ENCODE measurements around the gene PALM2AKAP2.

Gene PALM2AKAP2

GRCh38 chr9:109751253-109751652, 28.7 kb upstream of the PALM2AKAP2 start:
- Histone ChIP-seq H3K27ac (ENCODE audit: low read depth in 2 of 2, low read length in 2 of 2) (no peak overlapping the region), H3K9me3 (ENCODE audit: control insufficient read depth in 2 of 2, low read length in 2 of 2) (no peaks in the 10 kb centered on the region), H3K9ac (ENCODE audit: low read depth in 1 of 2, low read length in 2 of 2) (no peak overlapping the region), H3K4me1 (ENCODE audit: control insufficient read depth in 2 of 2, insufficient read depth in 2 of 2, low read length in 2 of 2) (peaks cover 0 to under 1% of the 10 kb centered on the region in 2 donors), H3K27me3 (ENCODE audit: control insufficient read depth in 2 of 2, insufficient read depth in 2 of 2, low read length in 2 of 2) (no peaks in the 10 kb centered on the region), H3K36me3 (ENCODE audit: control insufficient read depth in 2 of 2, insufficient read depth in 2 of 2, low read length in 2 of 2) (no peaks in the 10 kb centered on the region), H3K4me3 (ENCODE audit: low read length in 2 of 2) (no peak overlapping the region)

DNA sequence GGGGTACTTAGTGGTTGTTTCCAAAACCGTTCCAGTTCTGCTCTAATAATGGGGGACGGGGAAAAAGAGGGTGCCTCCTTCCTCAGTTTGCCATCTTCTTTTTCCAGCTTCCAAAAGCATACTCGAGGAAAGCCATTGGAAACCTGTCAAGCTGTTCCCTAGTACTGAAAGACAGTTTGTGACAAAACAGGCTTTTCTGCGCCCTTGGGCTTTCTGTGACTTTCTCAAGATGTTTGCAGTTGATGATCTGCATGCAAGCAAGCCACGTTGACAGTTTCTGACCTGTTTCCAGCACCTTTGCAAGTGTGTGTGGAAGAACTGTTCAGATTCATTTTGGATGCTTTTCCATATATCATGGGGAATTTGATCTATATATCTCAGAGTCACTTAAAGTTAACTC, 26.7 kb upstream of the PALM2AKAP2 start:
- Histone ChIP-seq H3K9me3 (ENCODE audit: control insufficient read depth in 2 of 2, low read length in 2 of 2) (no peaks in the 10 kb centered on the region), H3K4me3 (ENCODE audit: low read length in 2 of 2) (no peak overlapping the region), H3K4me1 (ENCODE audit: control insufficient read depth in 2 of 2, insufficient read depth in 2 of 2, low read length in 2 of 2) (no peaks in the 10 kb centered on the region), H3K9ac (ENCODE audit: low read depth in 1 of 2, low read length in 2 of 2) (no peak overlapping the region), H3K27me3 (ENCODE audit: control insufficient read depth in 2 of 2, insufficient read depth in 2 of 2, low read length in 2 of 2) (no peaks in the 10 kb centered on the region), H3K36me3 (ENCODE audit: control insufficient read depth in 2 of 2, insufficient read depth in 2 of 2, low read length in 2 of 2) (no peaks in the 10 kb centered on the region), H3K27ac (ENCODE audit: low read depth in 2 of 2, low read length in 2 of 2) (no peak overlapping the region)

- Histone ChIP-seq H3K36me3 (ENCODE audit: control insufficient read depth in 2 of 2, insufficient read depth in 2 of 2, low read length in 2 of 2) (no peaks in the 10 kb centered on the region), H3K4me1 (ENCODE audit: control insufficient read depth in 2 of 2, insufficient read depth in 2 of 2, low read length in 2 of 2) (no peaks in the 10 kb centered on the region), H3K4me3 (ENCODE audit: low read length in 2 of 2) (no peak overlapping the region), H3K9ac (ENCODE audit: low read depth in 1 of 2, low read length in 2 of 2) (no peak overlapping the region), H3K27me3 (ENCODE audit: control insufficient read depth in 2 of 2, insufficient read depth in 2 of 2, low read length in 2 of 2) (no peaks in the 10 kb centered on the region), H3K9me3 (ENCODE audit: control insufficient read depth in 2 of 2, low read length in 2 of 2) (no peaks in the 10 kb centered on the region), H3K27ac (ENCODE audit: low read depth in 2 of 2, low read length in 2 of 2) (no peak overlapping the region)
Measured at GRCh38 chr9:109755040-109755439, 25.0 kb upstream of the PALM2AKAP2 start.

DNA sequence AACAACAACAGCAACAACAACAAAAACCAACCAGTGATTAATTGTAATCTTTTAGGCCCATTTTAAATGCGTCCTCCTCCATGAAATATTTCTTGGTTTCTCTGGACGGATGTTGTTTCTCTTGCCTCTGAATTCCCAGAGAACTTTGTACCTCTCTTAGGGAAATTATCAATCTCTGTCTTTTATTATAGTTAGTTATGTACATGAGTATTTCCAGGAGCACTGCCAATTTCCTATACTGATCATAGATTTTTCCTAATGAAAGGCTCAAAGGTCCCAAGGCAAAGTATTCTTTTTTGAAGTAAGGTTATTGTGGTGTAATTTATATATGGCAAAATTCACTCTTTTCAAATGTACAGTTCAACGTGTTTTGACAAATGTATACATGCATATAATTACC, 20.4 kb upstream of the PALM2AKAP2 start:
- Histone ChIP-seq H3K4me3 (ENCODE audit: low read length in 2 of 2) (no peak overlapping the region), H3K9ac (ENCODE audit: low read depth in 1 of 2, low read length in 2 of 2) (no peak overlapping the region), H3K36me3 (ENCODE audit: control insufficient read depth in 2 of 2, insufficient read depth in 2 of 2, low read length in 2 of 2) (no peaks in the 10 kb centered on the region), H3K9me3 (ENCODE audit: control insufficient read depth in 2 of 2, low read length in 2 of 2) (no peaks in the 10 kb centered on the region), H3K4me1 (ENCODE audit: control insufficient read depth in 2 of 2, insufficient read depth in 2 of 2, low read length in 2 of 2) (no peaks in the 10 kb centered on the region), H3K27ac (ENCODE audit: low read depth in 2 of 2, low read length in 2 of 2) (no peak overlapping the region), H3K27me3 (ENCODE audit: control insufficient read depth in 2 of 2, insufficient read depth in 2 of 2, low read length in 2 of 2) (no peaks in the 10 kb centered on the region)

- H3K27me3 ChIP-seq (ENCODE audit: control insufficient read depth in 2 of 2, insufficient read depth in 2 of 2, low read length in 2 of 2): no peaks in the 10 kb centered on the region
- H3K4me1 ChIP-seq (ENCODE audit: control insufficient read depth in 2 of 2, insufficient read depth in 2 of 2, low read length in 2 of 2): no peaks in the 10 kb centered on the region
- H3K4me3 ChIP-seq (ENCODE audit: low read length in 2 of 2): no peak overlapping the region
- H3K36me3 ChIP-seq (ENCODE audit: control insufficient read depth in 2 of 2, insufficient read depth in 2 of 2, low read length in 2 of 2): no peaks in the 10 kb centered on the region
- no peaks in the 10 kb centered on the region for H3K9me3 ChIP-seq (ENCODE audit: control insufficient read depth in 2 of 2, low read length in 2 of 2)
- H3K27ac ChIP-seq (ENCODE audit: low read depth in 2 of 2, low read length in 2 of 2): no peak overlapping the region
- no peak overlapping the region for H3K9ac ChIP-seq (ENCODE audit: low read depth in 1 of 2, low read length in 2 of 2)
Measured at GRCh38 chr9:109765278-109765677, 14.7 kb upstream of the PALM2AKAP2 start.

DNA sequence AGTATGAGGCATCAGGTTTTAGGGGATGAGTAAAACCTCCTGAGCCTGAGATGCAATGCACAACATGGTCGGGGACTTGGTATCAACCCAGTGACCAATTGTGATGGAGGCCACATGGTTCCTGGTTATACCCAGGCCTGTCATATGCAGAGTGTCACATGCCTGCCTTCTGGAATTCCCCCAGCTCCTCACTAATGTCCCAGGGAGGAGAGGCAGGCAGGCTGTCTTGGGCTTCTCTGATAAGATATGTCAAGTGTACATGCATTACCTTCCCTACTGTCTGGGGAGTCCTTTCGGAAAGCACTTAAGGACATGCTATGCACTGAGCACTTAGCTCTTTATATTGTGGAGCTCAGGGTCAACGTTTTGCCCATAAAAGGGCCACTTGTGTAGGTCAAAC, 14.2 kb upstream of the PALM2AKAP2 start:
- no peaks in the 10 kb centered on the region for H3K36me3 ChIP-seq (ENCODE audit: control insufficient read depth in 2 of 2, insufficient read depth in 2 of 2, low read length in 2 of 2)
- H3K9me3 ChIP-seq (ENCODE audit: control insufficient read depth in 2 of 2, low read length in 2 of 2): no peaks in the 10 kb centered on the region
- H3K4me3 ChIP-seq (ENCODE audit: low read length in 2 of 2): no peak overlapping the region
- no peak overlapping the region for H3K27ac ChIP-seq (ENCODE audit: low read depth in 2 of 2, low read length in 2 of 2)
- H3K4me1 ChIP-seq (ENCODE audit: control insufficient read depth in 2 of 2, insufficient read depth in 2 of 2, low read length in 2 of 2): no peaks in the 10 kb centered on the region
- H3K9ac ChIP-seq (ENCODE audit: low read depth in 1 of 2, low read length in 2 of 2): no peak overlapping the region
- no peaks in the 10 kb centered on the region for H3K27me3 ChIP-seq (ENCODE audit: control insufficient read depth in 2 of 2, insufficient read depth in 2 of 2, low read length in 2 of 2)

DNA sequence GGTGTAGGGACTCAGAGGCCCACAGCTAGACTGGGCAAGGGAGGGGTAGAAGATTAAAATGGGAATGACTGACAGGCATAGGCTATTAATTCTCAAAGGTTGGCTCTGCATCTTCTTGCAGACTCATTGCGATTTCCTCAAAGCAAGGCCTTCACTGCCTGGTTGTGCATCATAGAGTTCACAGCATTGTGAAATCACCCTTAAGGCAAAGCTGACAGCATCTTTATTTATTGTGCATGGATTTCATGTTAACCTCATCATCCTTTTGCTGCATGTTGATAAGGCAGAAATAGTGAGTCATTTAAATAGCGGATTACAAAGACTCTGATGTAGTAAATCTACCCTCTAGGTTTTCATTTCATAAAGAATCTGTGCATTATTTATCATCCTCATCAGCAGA, 13.6 kb upstream of the PALM2AKAP2 start:
- Histone ChIP-seq H3K27me3 (ENCODE audit: control insufficient read depth in 2 of 2, insufficient read depth in 2 of 2, low read length in 2 of 2) (no peaks in the 10 kb centered on the region), H3K4me3 (ENCODE audit: low read length in 2 of 2) (no peak overlapping the region), H3K4me1 (ENCODE audit: control insufficient read depth in 2 of 2, insufficient read depth in 2 of 2, low read length in 2 of 2) (no peaks in the 10 kb centered on the region), H3K27ac (ENCODE audit: low read depth in 2 of 2, low read length in 2 of 2) (no peak overlapping the region), H3K9ac (ENCODE audit: low read depth in 1 of 2, low read length in 2 of 2) (no peak overlapping the region), H3K9me3 (ENCODE audit: control insufficient read depth in 2 of 2, low read length in 2 of 2) (no peaks in the 10 kb centered on the region), H3K36me3 (ENCODE audit: control insufficient read depth in 2 of 2, insufficient read depth in 2 of 2, low read length in 2 of 2) (no peaks in the 10 kb centered on the region)

DNA sequence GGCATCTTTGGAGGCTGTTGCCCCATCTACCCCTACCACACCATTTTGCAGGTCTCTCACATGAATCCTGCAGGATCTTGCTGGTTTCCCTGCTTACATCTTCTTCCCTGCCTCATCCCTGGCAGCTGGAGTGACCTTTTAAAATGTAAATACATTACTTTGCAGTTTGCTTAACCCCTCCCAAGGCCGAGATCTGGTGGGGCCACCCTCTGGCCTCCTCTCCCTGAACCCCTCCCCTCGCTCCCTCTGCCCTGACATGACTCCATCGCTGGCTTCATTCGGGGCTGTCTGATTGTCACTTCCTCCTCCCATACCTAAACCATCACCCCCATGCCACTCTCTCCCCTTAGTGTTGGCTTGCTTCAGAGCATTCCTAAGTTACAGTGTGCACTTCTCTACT, 12.6 kb upstream of the PALM2AKAP2 start:
- Histone ChIP-seq H3K4me3 (ENCODE audit: low read length in 2 of 2) (no peak overlapping the region), H3K9me3 (ENCODE audit: control insufficient read depth in 2 of 2, low read length in 2 of 2) (no peaks in the 10 kb centered on the region), H3K4me1 (ENCODE audit: control insufficient read depth in 2 of 2, insufficient read depth in 2 of 2, low read length in 2 of 2) (no peaks in the 10 kb centered on the region), H3K27ac (ENCODE audit: low read depth in 2 of 2, low read length in 2 of 2) (no peak overlapping the region), H3K36me3 (ENCODE audit: control insufficient read depth in 2 of 2, insufficient read depth in 2 of 2, low read length in 2 of 2) (no peaks in the 10 kb centered on the region), H3K9ac (ENCODE audit: low read depth in 1 of 2, low read length in 2 of 2) (no peak overlapping the region), H3K27me3 (ENCODE audit: control insufficient read depth in 2 of 2, insufficient read depth in 2 of 2, low read length in 2 of 2) (no peaks in the 10 kb centered on the region)

DNA sequence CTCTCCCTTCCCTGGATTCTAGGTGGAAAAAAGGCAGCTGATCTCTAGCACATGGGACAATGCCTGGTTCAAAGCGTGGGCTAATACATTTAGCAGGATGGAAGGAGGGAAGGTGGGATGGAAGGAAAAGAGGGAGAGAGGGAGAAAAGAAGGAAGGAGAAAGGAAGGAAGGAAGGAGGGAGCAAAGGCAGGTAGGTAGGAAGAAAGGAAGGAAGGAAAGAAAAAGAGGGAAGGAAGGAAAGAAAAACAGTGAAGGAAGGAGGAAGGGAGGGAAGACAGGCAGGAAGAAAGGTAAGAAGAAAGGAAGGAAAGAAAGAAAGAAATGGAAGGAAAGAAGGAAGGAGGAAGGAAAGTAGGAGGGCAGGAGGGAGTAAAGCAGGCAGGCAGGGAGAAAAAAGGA, 12.2 kb upstream of the PALM2AKAP2 start:
- Histone ChIP-seq H3K9ac (ENCODE audit: low read depth in 1 of 2, low read length in 2 of 2) (no peak overlapping the region), H3K27ac (ENCODE audit: low read depth in 2 of 2, low read length in 2 of 2) (no peak overlapping the region), H3K36me3 (ENCODE audit: control insufficient read depth in 2 of 2, insufficient read depth in 2 of 2, low read length in 2 of 2) (no peaks in the 10 kb centered on the region)

DNA sequence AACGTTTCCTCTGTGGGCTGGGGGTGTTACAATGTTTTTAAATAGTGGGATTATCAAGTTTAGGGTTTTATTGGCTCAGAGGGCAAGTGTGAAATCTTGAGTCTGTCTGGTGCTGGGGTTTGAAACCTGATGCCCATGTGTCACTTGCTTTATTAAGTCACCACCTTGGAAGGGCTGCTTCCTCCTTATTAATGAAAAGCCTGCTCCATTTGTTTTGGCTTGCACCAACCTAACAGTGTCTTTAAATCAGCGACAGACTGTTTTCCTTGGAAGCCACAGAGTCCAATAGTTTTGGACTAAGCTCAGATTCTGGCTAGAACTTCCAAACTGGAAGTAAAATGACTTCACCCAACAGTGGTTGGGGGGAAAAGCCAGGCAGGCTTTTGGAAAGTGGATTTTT, 10.7 kb upstream of the PALM2AKAP2 start:
- Histone ChIP-seq H3K27ac (ENCODE audit: low read depth in 2 of 2, low read length in 2 of 2) (no peak overlapping the region), H3K4me1 (ENCODE audit: control insufficient read depth in 2 of 2, insufficient read depth in 2 of 2, low read length in 2 of 2) (no peaks in the 10 kb centered on the region)

More for the DNA sequence above, 12.2 kb upstream of the PALM2AKAP2 start:
- Histone ChIP-seq H3K4me1 (ENCODE audit: control insufficient read depth in 2 of 2, insufficient read depth in 2 of 2, low read length in 2 of 2) (no peaks in the 10 kb centered on the region), H3K9me3 (ENCODE audit: control insufficient read depth in 2 of 2, low read length in 2 of 2) (no peaks in the 10 kb centered on the region), H3K27me3 (ENCODE audit: control insufficient read depth in 2 of 2, insufficient read depth in 2 of 2, low read length in 2 of 2) (no peaks in the 10 kb centered on the region), H3K4me3 (ENCODE audit: low read length in 2 of 2) (no peak overlapping the region)

DNA sequence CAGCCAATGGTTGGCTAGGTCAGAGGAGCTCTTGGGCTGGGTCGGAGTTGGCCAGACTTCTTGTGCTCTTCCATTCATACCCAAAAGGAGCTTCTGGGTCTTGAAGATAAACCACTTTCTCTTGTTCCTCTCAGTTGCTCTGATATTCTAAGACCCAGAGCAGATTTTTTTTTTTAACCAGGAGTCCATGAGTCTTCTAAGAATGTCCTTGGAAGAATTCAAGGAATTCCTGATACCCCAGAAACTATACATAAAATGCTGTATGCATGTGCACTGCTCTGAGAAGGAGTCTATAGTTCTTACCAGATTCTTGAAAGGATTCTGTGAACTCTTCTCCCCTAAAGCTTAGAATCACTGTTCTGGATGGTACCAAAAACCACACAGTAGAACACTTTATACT, 9.9 kb upstream of the PALM2AKAP2 start:
- H3K36me3 ChIP-seq (ENCODE audit: control insufficient read depth in 2 of 2, insufficient read depth in 2 of 2, low read length in 2 of 2): no peaks in the 10 kb centered on the region
- H3K4me3 ChIP-seq (ENCODE audit: low read length in 2 of 2): no peak overlapping the region
- H3K9me3 ChIP-seq (ENCODE audit: control insufficient read depth in 2 of 2, low read length in 2 of 2): no peaks in the 10 kb centered on the region
- no peak overlapping the region for H3K9ac ChIP-seq (ENCODE audit: low read depth in 1 of 2, low read length in 2 of 2)
- H3K4me1 ChIP-seq (ENCODE audit: control insufficient read depth in 2 of 2, insufficient read depth in 2 of 2, low read length in 2 of 2): no peaks in the 10 kb centered on the region
- H3K27ac ChIP-seq (ENCODE audit: low read depth in 2 of 2, low read length in 2 of 2): no peak overlapping the region
- no peaks in the 10 kb centered on the region for H3K27me3 ChIP-seq (ENCODE audit: control insufficient read depth in 2 of 2, insufficient read depth in 2 of 2, low read length in 2 of 2)

More for the DNA sequence above, 10.7 kb upstream of the PALM2AKAP2 start:
- H3K9me3 ChIP-seq (ENCODE audit: control insufficient read depth in 2 of 2, low read length in 2 of 2): no peaks in the 10 kb centered on the region
- H3K27me3 ChIP-seq (ENCODE audit: control insufficient read depth in 2 of 2, insufficient read depth in 2 of 2, low read length in 2 of 2): no peaks in the 10 kb centered on the region
- H3K9ac ChIP-seq (ENCODE audit: low read depth in 1 of 2, low read length in 2 of 2): no peak overlapping the region
- no peak overlapping the region for H3K4me3 ChIP-seq (ENCODE audit: low read length in 2 of 2)
- H3K36me3 ChIP-seq (ENCODE audit: control insufficient read depth in 2 of 2, insufficient read depth in 2 of 2, low read length in 2 of 2): no peaks in the 10 kb centered on the region
